A673 (cell line): ENCODE measurements around the gene RGS4.

ENCODE experiments used
- EZH2 ChIP-seq: fragments of 200-600 bp; sonication (generic); IDR thresholded peaks from 2 replicates; pipeline ENCODE4 v1.6.1; 2017; ENCODE audit warnings: borderline replicate concordance, low read depth, mild to moderate bottlenecking, mixed read lengths, antibody characterized with exemption, low read length; ENCODE audit not compliant: poor library complexity, severe bottlenecking
- TF ChIP-seq, protein P1 (sequence below): fragments of 300-800, 200-600 bp; sonication (generic); conservative IDR thresholded peaks from 2 replicates; pipeline ENCODE4 v1.5.1; 2017; ENCODE audit warnings: low read depth, mild to moderate bottlenecking, antibody characterized with exemption, low read length, moderate library complexity, mixed read lengths

DNA sequence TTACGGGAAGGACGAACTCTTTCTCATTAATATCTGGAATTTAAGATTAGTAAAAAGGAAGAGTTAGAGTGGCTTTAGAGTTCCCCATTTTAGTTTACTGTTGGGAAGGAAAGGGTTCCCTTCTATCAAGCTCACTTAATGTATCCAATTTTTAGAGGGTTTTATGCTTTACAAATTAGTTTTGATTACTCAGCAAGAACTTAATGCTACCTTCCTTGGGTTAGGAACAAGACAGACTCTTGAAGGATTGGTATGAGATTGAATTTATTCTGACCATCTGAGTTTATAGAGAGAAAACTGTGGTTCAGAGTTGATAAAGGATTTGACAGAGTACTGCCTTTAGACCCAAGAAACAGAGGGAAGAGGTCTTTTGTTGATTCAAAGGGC lies 29.5 kb upstream of the RGS4 start:
- TF ChIP-seq EZH2: no peak
- TF ChIP-seq, protein P1, sequence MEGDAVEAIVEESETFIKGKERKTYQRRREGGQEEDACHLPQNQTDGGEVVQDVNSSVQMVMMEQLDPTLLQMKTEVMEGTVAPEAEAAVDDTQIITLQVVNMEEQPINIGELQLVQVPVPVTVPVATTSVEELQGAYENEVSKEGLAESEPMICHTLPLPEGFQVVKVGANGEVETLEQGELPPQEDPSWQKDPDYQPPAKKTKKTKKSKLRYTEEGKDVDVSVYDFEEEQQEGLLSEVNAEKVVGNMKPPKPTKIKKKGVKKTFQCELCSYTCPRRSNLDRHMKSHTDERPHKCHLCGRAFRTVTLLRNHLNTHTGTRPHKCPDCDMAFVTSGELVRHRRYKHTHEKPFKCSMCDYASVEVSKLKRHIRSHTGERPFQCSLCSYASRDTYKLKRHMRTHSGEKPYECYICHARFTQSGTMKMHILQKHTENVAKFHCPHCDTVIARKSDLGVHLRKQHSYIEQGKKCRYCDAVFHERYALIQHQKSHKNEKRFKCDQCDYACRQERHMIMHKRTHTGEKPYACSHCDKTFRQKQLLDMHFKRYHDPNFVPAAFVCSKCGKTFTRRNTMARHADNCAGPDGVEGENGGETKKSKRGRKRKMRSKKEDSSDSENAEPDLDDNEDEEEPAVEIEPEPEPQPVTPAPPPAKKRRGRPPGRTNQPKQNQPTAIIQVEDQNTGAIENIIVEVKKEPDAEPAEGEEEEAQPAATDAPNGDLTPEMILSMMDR: no peak
